ENCODE results near the gene TMEM179B. TPM values are rescaled to one million over a fixed set of nuclear protein-coding genes. Genes with fewer than 3 reads are reported as not detected.
A peak's percentile ranks its signal among the peaks of the same experiment; 100 is the strongest.
"Not testable (repeated sequence)": the region's sequence is repeated elsewhere in the genome, so short reads cannot be mapped to it uniquely, and the experiment has no call there.

TMEM179B gene
- polyA plus RNA-seq, 1 donor: 27.2 TPM

DNA sequence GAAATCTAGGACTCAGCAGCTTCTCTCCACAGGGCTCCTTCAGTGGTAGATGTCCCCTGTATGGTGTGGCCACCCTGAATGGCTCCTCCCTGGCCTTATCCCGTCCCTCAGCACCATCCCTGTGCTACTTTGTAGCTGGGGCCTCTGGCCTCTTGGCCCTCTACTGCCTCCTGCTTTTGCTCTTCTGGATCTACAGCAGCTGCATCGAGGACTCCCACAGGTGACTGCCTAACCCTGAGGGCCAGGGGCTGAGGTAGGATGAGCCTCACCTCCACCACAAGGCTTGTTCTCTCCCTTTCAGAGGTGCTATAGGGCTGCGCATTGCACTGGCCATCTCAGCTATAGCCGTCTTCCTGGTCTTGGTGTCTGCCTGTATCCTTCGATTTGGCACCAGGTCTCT is 1.8 kb downstream of the TMEM179B start:
- no peak for DNase-seq (ENCODE audit: low read depth)

DNA sequence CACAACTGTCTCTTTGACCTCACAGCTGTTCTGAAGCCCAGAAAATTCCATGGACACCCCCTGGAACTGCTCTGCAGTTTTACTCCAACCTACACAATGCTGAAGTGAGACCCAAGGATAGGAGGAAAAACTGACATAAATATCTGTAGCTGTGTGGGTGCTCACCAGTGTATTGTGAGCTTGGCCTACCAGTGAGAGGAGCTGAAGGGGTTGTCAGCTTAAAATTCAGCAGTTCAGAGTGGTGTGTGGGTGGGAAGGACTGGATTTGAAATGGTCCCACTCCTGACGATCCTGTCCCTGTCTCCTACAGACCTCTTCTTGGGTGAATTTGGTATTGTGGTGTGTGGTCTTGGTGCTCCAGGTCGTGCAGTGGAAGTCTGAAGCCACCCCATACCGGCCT is 2.4 kb downstream of the TMEM179B start:
- no peak for DNase-seq (ENCODE audit: low read depth)

DNA sequence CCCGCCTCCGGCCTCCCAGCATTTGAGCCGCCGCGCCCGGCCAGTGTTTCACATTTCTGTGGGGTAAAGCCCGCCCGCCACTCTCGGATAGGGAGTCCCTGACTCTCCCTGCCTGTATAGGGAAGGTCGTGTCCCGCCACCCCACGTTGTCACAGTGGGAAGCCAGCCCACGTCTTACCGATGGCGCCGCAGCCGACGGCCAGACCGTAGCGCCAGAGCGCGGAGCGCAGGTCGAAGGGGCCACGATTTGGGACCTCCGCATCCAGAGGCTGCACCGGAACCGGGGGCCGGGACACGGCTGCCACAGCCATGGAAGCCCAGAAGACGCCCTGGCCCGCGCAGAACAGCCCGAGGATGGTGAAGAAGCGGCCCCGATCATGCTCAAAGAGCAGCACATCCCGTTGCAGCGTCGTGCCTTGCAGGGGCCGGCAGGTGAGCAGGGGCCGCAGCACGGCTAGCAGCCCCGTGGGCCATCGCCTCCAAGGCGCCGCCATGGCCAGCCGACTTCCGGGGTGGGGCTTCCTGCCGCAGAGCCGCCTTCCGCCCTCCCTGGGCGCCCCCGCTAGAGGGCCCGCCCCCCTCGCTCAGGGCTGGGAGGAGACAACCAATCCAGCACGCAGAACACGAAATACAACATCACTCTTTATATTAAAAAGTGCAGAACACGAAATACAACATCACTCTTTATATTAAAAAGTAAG is 4.4 kb downstream of the TMEM179B start, which contains the start of gene TMEM223:
Gene TMEM223, minus strand, starts transcription at position 506 of the 701 bp plus-strand sequence. Its CDS starts 12 bp downstream, at position 494.
- DNase-seq (ENCODE audit: low read depth): no peak

DNA sequence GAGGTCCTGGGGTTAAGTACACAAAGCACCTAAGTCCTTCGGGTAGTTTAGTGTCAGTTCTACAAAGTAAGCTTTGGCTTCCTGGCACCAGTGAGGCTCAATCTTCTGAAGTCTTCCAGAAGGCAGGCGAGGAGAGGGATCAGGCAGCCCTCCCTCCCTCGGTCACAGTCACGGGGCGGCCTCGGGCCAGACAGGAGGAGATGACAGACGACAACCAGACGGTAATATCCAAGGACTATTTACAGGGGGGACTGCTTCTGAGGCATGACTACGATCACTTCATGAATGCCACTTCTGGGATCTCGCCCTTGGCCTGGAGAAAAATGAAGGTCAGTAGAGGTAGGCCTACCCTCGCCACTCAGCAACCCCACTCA is 5.0 kb downstream of the TMEM179B start:
- DNase-seq (ENCODE audit: low read depth): no peak

DNA sequence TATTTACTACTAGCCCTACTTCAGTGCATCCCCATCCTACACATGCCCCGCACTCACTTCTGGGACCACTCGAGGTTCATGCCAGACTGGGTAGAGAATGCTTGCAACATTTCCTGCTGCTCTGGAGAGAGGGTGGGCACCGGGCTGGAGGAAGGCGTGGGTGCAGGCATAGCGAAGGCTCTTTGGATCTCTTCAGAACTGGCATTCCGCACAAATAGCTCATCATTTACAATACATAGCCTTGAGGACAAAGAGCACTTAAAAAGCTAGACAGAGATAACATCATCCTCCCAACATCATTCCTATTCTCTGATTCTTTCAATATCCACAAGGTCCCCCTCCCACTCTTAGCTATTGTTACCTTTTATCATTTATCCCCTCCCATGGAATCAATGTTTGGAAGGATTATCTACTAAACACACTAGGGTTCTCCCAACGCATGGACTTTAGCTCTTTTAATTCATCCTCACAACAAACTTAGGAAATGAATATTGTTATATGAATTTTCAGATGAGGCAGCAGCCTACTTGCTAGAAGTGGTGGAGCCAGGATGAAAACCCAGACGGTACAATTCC is 7.1 kb downstream of the TMEM179B start:
- DNase-seq (ENCODE audit: low read depth): no peak

DNA sequence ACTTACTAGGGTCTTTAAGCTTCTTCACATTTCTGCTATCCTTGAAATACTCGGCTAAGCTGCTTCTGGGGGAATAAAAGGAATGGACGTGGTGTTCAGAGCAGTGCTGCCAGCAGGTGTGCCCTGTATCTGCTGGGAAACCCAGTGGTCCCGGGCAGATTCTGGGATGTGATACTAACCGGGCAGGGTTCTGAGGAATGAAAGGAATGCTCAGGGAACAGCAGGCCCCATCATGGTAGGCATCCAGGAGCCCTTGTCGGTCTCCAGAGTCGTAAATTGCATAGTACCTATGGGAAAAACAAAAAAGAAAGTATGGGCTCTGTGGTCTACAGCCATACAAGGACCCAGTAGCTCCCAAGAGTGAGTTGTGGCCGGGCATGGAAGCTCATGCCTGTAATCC is 9.1 kb downstream of the TMEM179B start:
- DNase-seq (ENCODE audit: low read depth): no peak

DNA sequence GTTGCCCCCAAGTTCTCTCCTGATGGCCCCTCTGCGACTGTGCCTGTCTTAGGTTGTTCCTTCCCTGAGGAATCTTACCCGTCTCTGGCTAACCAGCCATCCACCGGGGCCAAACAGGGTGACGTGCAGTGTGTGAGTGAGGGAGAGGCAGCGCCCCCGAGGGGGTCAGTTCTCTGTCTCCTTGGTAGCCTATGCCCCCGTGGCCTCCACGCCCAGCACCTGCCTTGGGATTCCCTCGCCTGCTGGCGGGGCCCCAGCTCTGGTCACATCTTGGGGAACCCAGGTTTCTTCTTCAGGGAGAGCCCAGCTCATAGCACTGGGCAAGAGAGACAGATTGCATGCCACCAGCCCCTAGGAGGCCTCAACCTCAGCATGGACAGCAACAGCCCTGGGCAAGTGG is 12.3 kb downstream of the TMEM179B start:
- DNase-seq (ENCODE audit: low read depth): no peak

DNA sequence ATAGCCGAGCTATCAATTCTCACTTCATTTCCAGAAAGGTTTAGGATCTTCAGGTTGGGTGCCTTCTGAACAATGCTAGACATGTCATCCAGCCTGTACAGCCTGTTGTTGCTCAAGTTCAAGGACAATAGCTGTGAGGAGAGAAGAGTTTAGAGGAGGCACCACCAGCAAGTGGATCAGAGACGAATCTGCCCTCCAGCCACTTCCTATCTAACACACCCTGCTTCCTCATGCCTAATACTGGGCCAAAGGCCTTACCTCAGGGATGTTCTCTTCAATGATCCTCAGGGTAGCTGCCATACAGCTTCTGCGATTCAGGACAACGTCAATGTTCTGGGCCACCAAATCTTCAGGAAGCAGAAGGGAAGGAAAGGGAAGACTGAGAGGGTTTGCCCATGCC is 13.9 kb downstream of the TMEM179B start:
- DNase-seq (ENCODE audit: low read depth): no peak

DNA sequence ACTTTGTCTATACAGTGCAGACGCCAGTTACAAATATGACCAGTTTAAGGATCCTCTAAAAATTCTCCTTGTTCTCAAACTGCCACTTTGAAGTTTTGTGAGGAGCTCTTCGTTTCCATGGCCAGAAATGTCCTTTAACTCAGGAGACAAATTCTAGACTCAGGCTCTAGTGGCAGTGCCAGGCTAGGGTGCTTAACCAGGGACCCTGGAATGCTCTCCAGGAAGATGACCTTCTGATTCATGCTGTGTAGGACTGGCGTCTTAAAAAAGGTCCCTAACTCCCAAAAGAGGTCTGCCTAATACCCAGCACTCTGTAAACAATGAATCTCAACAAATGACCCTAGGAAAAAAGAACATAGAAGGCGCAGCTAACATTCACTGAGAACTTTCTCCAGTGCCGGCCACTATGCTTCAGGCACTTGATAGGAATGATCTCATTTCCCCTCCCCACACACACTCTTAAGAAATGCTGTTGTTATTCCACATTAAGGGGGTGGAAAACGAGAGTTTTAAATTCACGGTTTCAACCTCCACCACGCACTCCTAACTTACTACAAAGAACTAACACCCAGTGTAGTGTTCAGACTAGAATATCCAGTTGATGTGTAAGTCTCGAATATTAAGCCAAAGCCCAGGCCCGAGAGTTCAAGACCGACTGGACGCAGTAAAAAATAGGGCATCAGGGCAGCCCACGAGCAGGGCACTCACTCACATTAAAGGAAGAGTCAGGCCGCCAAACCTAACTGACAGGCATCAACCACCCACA is 17.3 kb downstream of the TMEM179B start:
- no peak for DNase-seq (ENCODE audit: low read depth)

DNA sequence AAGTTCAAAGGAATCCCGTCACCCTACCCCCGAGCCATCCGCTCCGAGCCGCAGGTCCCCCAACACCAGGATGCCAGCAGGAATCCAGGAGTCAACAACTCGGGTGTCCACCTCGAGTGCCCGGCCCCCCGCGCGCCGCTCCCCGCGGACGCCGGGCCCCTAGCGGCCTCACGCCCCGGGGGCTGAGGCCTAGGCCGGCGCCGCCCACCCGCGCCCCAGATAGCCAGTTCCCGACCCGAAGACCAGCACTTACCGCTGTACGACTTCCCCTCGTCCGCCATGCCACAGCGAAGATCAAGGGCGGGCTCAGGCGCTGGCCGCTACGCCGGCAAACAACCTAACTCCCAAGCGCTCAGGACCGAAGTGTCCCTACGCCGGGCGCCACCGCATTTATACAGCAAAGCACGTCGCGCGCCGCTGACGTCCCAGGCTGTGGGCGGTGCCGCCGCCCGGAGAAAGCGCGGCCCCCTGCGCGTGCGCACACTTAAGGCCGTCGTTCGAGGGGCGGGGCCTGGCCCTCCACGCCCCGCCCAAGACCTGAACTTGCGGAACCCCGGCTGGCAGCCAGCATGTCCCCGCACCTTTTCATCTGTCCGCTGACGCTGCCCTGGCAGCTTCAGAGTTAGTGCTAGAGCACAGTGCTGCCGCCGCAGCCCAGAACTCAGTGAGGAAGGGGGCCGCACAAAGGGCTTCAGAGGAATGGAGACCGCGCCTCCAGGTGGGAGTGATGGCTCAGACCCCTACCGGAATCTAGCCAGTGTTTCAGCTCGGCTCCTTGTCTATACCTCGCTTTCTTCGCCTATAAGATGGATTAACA is 18.1 kb downstream of the TMEM179B start, which contains the start of gene NXF1:
Gene NXF1, minus strand, starts transcription at position 365 of the 817 bp plus-strand sequence. Its CDS starts 84 bp downstream, at position 281.
- peak; percentile 81 for DNase-seq (ENCODE audit: low read depth)

DNA sequence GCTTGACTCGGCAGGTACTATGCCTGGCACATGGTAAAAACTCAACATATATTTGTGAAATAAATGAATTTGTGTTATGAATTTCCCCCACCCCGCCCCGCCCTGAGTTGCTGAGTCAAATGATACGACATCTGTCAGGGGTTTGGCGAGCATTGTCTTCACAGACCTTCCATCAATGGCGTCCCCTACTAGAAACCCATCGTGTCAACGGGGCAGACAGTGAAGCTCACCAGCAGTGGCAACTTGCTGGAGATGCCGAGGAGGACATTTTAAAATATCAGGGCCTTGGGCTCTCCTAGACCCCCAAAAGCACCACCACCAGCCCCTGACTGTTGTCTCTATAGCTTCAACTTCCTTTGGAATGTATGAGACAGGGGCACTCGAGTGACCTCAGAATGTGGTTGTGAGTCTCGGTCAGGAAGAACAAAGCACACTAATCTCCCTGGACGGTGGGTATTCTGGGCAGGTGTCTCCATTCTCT is 18.8 kb downstream of the TMEM179B start:
- DNase-seq (ENCODE audit: low read depth): no peak

DNA sequence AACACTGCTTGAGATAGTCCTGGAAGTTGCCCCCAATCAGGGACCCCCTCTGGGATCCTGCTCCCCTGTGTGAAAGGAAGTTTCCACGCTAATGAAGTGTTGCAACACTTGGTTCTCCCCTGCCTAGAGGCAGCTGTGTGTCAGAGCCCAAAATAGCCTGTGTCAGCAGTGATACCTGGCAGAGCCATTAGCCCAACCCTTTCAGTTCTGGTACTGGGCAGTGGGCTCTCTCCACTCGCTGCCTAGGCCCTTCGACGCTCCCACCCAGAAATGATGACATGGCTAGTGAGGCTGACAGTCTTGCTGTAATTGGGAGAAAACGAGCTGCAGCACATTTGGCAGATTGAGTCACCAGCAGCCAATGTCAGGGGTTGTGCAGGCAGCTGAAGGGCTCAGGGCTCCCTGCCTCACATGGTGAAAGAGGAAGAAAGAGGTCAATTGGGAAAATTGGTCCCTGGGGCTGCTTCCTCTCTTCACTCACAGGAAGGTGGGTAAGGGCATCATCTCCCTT is 19.5 kb downstream of the TMEM179B start:
- no peak for DNase-seq (ENCODE audit: low read depth)

DNA sequence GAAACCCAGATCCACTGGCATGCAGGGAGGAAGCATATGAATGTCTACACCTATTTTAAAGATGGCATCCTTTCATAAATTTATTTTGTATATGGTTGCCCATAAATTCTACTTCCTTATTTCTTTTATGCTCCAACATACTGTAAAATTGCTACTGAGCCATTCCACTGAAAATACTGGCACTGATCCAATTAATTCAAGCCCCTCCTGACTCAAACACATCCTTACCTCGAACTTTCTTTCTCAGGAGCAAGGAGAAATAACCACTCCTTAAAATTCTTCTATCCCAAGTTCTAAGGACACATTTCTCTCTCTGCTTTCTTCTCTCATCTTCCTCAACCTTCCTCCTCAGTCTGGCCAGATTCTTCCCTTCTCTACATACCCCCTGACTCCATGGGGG is 23.5 kb downstream of the TMEM179B start:
- DNase-seq (ENCODE audit: low read depth): no peak

DNA sequence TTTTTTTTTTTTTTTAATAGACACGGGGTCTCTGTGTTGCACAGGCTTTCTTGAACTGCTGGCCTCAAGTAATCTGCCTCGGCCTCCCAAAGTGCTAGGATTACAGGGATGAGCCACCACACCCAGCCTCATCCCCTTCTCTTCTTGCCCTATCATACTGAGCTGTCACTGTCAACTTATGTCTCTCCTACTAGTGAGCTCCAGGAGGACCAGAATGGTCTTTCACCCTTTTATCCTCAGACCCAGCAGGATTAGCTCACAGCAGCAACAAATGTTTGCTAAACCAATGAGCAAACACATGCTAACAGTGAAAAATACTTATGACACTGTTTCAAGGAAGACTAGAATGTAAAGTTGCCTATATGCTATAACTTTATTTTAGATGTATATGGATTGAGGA is 24.5 kb downstream of the TMEM179B start:
- no peak for DNase-seq (ENCODE audit: low read depth)

DNA sequence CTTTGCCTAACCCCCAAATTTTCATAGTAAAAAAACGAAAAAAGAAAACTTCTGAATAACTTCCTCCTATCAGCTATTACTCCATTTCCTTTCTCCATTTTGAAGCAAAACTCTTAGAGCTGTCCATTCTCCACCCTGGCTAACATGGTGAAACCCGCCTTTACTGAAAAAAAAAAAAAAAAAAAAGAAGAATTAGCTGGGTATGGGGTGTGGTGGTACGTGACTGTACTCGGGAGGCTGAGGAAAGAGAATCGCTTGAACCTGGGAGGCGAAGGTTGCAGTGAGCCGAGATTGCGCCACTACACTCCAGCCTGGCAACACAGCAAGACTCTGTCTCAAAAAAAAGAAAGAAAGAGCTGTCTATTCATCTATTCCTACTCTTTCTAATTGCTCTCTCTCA is 29.4 kb downstream of the TMEM179B start:
- DNase-seq (ENCODE audit: low read depth): no peak

DNA sequence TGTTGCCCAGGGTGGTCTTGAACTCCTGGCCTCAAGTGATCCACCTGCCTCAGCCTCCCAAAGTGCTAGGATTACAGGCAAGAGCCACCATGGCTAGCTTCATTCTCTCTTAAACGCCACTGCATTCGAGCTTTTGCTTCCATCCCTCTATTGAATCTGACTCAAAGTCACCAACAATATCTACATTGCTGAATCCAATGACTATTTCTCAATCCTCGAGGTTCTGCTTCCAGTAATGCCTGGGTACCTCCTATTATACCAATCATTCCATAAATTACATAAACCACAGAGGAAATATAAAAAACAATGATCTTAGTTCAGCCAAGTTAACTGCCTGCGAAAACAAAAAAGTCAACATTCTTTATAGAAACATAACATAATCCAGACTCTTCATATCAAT is 29.9 kb downstream of the TMEM179B start:
- no peak for DNase-seq (ENCODE audit: low read depth)

DNA sequence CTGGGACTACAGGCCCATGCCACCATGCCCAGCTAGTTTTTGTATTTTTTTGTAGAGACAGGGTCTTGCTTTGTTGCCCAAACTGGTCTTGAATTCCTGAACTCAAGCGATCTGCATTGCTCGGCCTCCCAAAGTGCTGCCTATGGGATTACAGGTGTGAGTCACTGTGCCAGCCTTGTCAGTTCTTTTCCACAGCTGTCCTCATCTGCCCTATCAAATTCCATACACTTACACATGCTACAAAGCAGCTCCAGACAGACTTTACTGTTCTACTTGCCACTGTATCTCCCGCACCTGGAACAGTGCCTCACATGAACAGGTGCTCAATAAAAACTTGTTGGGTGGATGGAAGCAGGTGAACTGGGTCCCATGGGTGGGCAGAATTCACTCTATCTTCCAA is 36.5 kb downstream of the TMEM179B start:
- DNase-seq (ENCODE audit: low read depth): no peak

DNA sequence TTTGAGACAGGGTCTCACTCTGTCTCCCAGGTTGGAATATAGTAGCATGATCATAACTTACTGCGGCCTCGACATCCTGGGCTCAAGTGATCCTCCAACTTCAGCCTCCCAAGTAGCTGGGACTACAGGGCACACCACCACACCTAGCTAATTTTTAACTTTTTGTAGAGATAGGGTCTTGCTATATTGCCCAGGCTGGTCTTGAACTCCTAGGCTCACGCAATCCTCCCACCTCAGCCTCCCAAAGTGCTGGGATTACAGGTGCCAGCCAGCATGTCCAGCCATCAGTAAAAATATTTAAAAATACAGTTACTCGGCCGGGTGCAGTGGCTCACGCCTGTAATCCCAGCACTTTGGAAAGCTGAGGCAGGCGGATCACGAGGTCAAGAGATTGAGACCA is 40.9 kb downstream of the TMEM179B start:
- not testable (repeated sequence) for DNase-seq (ENCODE audit: low read depth)

DNA sequence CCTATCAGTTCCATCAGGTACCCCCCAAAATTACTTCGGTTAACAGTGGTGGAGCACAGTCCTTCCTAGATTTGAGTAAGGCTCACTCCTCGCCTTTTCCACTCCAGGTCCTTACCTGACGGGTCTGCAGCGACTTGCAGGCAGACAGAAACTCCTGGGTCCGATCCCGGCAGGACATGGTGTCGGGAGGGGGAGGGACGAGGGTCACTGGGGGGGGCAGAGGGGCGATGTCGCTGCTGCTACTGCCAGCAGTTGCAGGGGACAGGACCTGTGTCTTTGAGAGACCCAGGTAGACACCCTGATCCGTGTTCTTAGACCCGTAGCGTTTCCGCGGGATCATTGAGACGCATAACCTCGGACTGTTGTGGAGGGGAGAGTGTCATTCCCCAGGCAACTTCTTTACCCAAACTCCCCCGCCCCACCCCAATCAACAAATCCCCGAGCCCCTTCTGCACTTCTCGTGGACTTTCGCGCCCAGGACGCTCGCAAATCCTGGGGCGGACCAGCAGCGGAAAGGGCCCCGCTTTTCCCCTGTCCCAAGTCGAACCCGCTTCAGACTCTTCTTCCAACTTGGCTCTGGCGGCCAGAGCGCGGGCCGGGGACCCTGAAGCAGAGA is 43.8 kb downstream of the TMEM179B start:
- no peak for DNase-seq (ENCODE audit: low read depth)

DNA sequence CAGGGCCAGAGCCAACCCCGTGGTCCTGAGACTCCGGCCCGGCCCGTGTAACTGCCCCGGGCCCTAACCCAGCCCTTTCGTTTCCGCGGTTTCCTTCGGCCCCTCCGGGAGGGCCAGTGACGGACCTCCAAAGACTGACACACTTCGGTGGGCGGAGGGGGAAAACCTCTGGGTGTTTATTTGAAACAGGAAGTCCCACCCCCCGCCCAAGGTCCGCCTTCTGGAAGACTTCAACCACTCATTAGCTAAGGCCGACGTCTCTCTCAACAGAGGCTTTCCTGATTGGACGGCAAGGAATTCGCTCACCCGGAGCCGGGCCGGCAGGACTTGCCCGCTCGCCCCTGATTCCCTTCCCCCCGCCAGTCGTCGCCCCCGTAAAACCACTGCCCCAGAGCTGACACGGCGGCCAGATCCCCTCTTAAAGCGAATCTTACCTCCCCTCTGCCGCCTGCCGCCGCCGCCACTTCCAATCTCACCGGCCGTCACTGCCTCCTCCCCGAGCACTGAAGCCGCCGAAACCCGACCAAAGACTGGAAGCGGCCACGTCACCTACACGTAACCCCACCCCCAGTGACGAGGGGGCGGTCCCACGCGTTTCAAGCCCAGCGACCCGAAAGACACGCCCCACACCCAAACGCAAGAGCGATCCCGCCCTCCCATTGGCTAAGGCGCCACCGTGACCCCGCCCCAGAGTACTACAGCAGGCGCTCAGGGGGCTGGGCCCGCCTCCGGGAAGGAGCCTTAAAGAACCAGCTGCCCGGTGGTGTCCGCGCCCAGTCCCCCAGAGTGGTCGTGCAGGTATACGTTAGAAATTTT is 44.5 kb downstream of the TMEM179B start, which contains the start of gene STX5:
Gene STX5, minus strand, starts transcription at position 532 of the 816 bp plus-strand sequence. CDS start 808 bp downstream, outside the sequence.
- DNase-seq (ENCODE audit: low read depth): peak; percentile 93
